NT2/D1 (cell line): ENCODE data around the gene GLYR1.

ENCODE experiments used
- SUZ12 ChIP-seq: IDR thresholded peaks from 2 replicates; pipeline ENCODE4 v1.6.1; 2011; ENCODE audit not compliant: insufficient read length, insufficient read depth; ENCODE audit errors: extremely low read depth
- YY1 ChIP-seq: IDR thresholded peaks from 2 replicates; pipeline ENCODE4 v1.6.1; 2011; ENCODE audit not compliant: insufficient read length, insufficient read depth
- ZNF274 ChIP-seq: IDR thresholded peaks from 2 replicates; pipeline ENCODE4 v1.6.1; 2011; ENCODE audit warnings: mild to moderate bottlenecking, low read depth, low read length

GRCh38 chr16:4862639-4863038, 15.6 kb upstream of the GLYR1 start:
- TF ChIP-seq SUZ12 (no peak), YY1 (no peak), ZNF274 (no peak)
